ENCODE data around the gene GAB2.

- no peak for TF ChIP-seq CTCF (IDR thresholded peaks at IDR 0.05)
- TF ChIP-seq POLR2A (IDR thresholded peaks at IDR 0.05): no peak
These were observed 46.3 kb downstream of the GAB2 start for GRCh38 chr11:78371221-78371891.

Measured in lower leg skin (tissue), 3 donors.